GM23248 (cell line): ENCODE measurements around the gene TGFB1. TPM values are rescaled to one million over a fixed set of nuclear protein-coding genes. Genes with fewer than 3 reads are reported as not detected.
"Not testable (repeated sequence)": the region's sequence is repeated elsewhere in the genome, so short reads cannot be mapped to it uniquely, and the experiment has no call there.

Experiments used
- DNase-seq: peaks from one replicate; pipeline ENCODE4 v3.0.0-alpha.2; 2015
- H2AFZ ChIP-seq: fragments of 200-600 bp; sonication (generic); 2 replicates; pipeline ENCODE4 v1.6.1; 2016; ENCODE audit warnings: antibody characterized with exemption
- H3F3A ChIP-seq: fragments of 200-600 bp; sonication (generic); 2 replicates; pipeline ENCODE4 v1.6.1; 2016; ENCODE audit warnings: mild to moderate bottlenecking, antibody characterized with exemption, mixed run types; ENCODE audit not compliant: insufficient read depth
- H3K27ac ChIP-seq: fragments of 200-600 bp; sonication (generic); 2 replicates; pipeline ENCODE4 v1.5.1; 2016; ENCODE audit warnings: mild to moderate bottlenecking
- H3K27me3 ChIP-seq: fragments of 200-600 bp; sonication (generic); replicated peaks from 2 replicates; pipeline ENCODE4 v1.6.1; 2016; ENCODE audit warnings: mild to moderate bottlenecking; ENCODE audit not compliant: insufficient read depth
- H3K36me3 ChIP-seq: fragments of 200-600 bp; sonication (generic); 2 replicates; pipeline ENCODE4 v1.6.1; 2016; ENCODE audit warnings: low read depth, mild to moderate bottlenecking
- H3K4me1 ChIP-seq: fragments of 200-600 bp; sonication (generic); 2 replicates; pipeline ENCODE4 v1.6.1; 2016; ENCODE audit warnings: mild to moderate bottlenecking; ENCODE audit not compliant: insufficient read depth
- H3K4me2 ChIP-seq: fragments of 200-600 bp; sonication (generic); one replicate; pipeline ENCODE4 v1.6.1; 2016; ENCODE audit warnings: mild to moderate bottlenecking; ENCODE audit not compliant: unreplicated experiment
- H3K4me3 ChIP-seq: fragments of 200-600 bp; sonication (generic); 2 replicates; pipeline ENCODE4 v1.5.1; 2016; ENCODE audit warnings: mild to moderate bottlenecking
- H3K79me2 ChIP-seq: fragments of 200-600 bp; sonication (generic); 2 replicates; pipeline ENCODE4 v1.6.1; 2016; ENCODE audit warnings: mild to moderate bottlenecking; ENCODE audit not compliant: insufficient read depth
- H3K9ac ChIP-seq: fragments of 200-600 bp; sonication (generic); 2 replicates; pipeline ENCODE4 v1.6.1; 2016; ENCODE audit warnings: mild to moderate bottlenecking
- H3K9me2 ChIP-seq: fragments of 200-600 bp; sonication (generic); 2 replicates; pipeline ENCODE4 v1.6.1; 2016; ENCODE audit warnings: mixed run types, mild to moderate bottlenecking, moderate library complexity; ENCODE audit not compliant: insufficient read depth
- H3K9me3 ChIP-seq: fragments of 200-600 bp; sonication (generic); one replicate; pipeline ENCODE4 v1.6.1; 2017; ENCODE audit warnings: low read depth
- H4K20me1 ChIP-seq: fragments of 200-600 bp; sonication (generic); 2 replicates; pipeline ENCODE4 v1.6.0; 2016; ENCODE audit not compliant: insufficient read depth
- EZH2 ChIP-seq: fragments of 200-600 bp; sonication (generic); IDR thresholded peaks from 2 replicates; pipeline ENCODE4 v1.6.1; 2018; ENCODE audit warnings: antibody characterized with exemption, mild to moderate bottlenecking; ENCODE audit not compliant: insufficient read depth, poor library complexity, severe bottlenecking
- EZH2phosphoT487 ChIP-seq: fragments of 200-600 bp; sonication (generic); IDR thresholded peaks from 2 replicates; pipeline ENCODE4 v1.6.1; 2018; ENCODE audit warnings: antibody characterized with exemption, moderate library complexity, mild to moderate bottlenecking, low read depth; ENCODE audit not compliant: insufficient read depth
- whole genome bisulfite sequencing, 2 experiments: methylation state at CpG; one replicate each; pipeline ENCODE4 v1.1.6; 2015 to 2017; ENCODE audit warnings: low lambda C conversion rate in 2 of 2, low coverage in 1 of 2; ENCODE audit errors: missing lambda C conversion rate in 2 of 2; 5-methylcytosine and 5-hydroxymethylcytosine counted together
- in situ Hi-C: fragments of 300-500 bp; cut with MboI; formaldehyde crosslinking; loops from 2 replicates; pipeline ENCODE4 v1.15.0; 2020
- polyA plus RNA-seq: library from polyadenylated mRNA; unstranded; fragments of >200 nt; fragmentation: Nextera tagmentation; extraction: Ambion mirVana; gene quantifications from 2 replicates; pipeline ENCODE4 v1.2.1, GENCODE V29; 2016
- total RNA-seq: library from RNA; depleted of rRNA; stranded (reverse); fragments of >200 nt; shearing (Covaris generic); gene quantifications from 2 replicates; pipeline ENCODE4 v1.2.3, GENCODE V29; 2014

Gene TGFB1
- total and polyA plus RNA-seq, 2 experiments from 2014 or later = 12.4 to 21.4 TPM

GRCh38 chr19:41352279-41352608 lies 1.5 kb downstream of the TGFB1 start:
- Histone ChIP-seq H3K27ac (peak overlapping the region; percentile 66), H3F3A (no peaks in the 10 kb centered on the region), H3K27me3 (no peaks in the 10 kb centered on the region), H3K79me2 (peaks cover 60% of the 10 kb centered on the region), H4K20me1 (no peaks in the 10 kb centered on the region), H3K9me3 (no peaks in the 10 kb centered on the region), H3K4me1 (peaks cover 8% of the 10 kb centered on the region; the same call in 1 of the 2 replicates), H3K36me3 (peaks cover 6% of the 10 kb centered on the region), H3K4me2 (peak overlapping the region; percentile 76), H3K4me3 (peak overlapping the region; percentile 95), H3K9me2 (no peaks in the 10 kb centered on the region), H2AFZ (peak overlapping the region; percentile 4; the same call in 1 of the 2 replicates), H3K9ac (peak overlapping the region; percentile 87)
- DNase-seq = no peak
- WGBS, 2 experiments = 0 to 1% methylated on average over 10 to 12 of the region's 12 CpGs
- TF ChIP-seq EZH2 (no peak), EZH2phosphoT487 (no peak)
- in situ Hi-C loops = no loop called here

- in situ Hi-C loops = no loop called here
- Histone ChIP-seq H2AFZ (peak overlapping the region; percentile 39), H3K4me2 (peak overlapping the region; percentile 76), H3K36me3 (peaks cover 11% of the 10 kb centered on the region), H3K4me1 (peaks cover 8% of the 10 kb centered on the region; the same call in 1 of the 2 replicates), H3K27me3 (no peaks in the 10 kb centered on the region), H3K79me2 (peaks cover 67% of the 10 kb centered on the region), H3F3A (no peaks in the 10 kb centered on the region), H3K9me3 (no peaks in the 10 kb centered on the region), H3K4me3 (peak overlapping the region; percentile 95), H3K9ac (peak overlapping the region; percentile 87), H4K20me1 (no peaks in the 10 kb centered on the region), H3K27ac (peak overlapping the region; percentile 66), H3K9me2 (no peaks in the 10 kb centered on the region)
- DNase-seq = peak; percentile 84
- TF ChIP-seq EZH2 (no peak), EZH2phosphoT487 (no peak)
- WGBS, 2 experiments = 1 to 2% methylated on average over 43 to 57 of the region's 58 CpGs
Measured at GRCh38 chr19:41351339-41352245, 2.1 kb downstream of the TGFB1 start.

GRCh38 chr19:41350735-41351338 lies 2.9 kb downstream of the TGFB1 start:
- DNase-seq = peak; percentile 53
- peaks cover 8% of the 10 kb centered on the region; the same call in 1 of the 2 replicates for H3K4me1 ChIP-seq
- 4 to 6% methylated on average over 20 to 21 of the region's 22 CpGs for WGBS, 2 experiments
- no peak for TF ChIP-seq EZH2
- TF ChIP-seq EZH2phosphoT487 = no peak
- H3K36me3 ChIP-seq = peaks cover 12% of the 10 kb centered on the region
- H3K27me3 ChIP-seq = no peaks in the 10 kb centered on the region
- H2AFZ ChIP-seq = peak overlapping the region; percentile 39
- peak overlapping the region; percentile 66 for H3K27ac ChIP-seq
- H3K4me3 ChIP-seq = peak overlapping the region; percentile 95
- H3K9me3 ChIP-seq = no peaks in the 10 kb centered on the region
- H3K9me2 ChIP-seq = no peaks in the 10 kb centered on the region
- in situ Hi-C loops = no loop called here
- H3K9ac ChIP-seq = peak overlapping the region; percentile 87
- no peaks in the 10 kb centered on the region for H4K20me1 ChIP-seq
- H3K4me2 ChIP-seq = peak overlapping the region; percentile 76
- no peaks in the 10 kb centered on the region for H3F3A ChIP-seq
- peaks cover 74% of the 10 kb centered on the region for H3K79me2 ChIP-seq

GRCh38 chr19:41346916-41347315 lies 6.8 kb downstream of the TGFB1 start:
- in situ Hi-C loops, H3K9me3 ChIP-seq, H3K4me3 ChIP-seq, H4K20me1 ChIP-seq, DNase-seq, H3K27ac ChIP-seq, H3K27me3 ChIP-seq, H3K4me2 ChIP-seq, H3K9me2 ChIP-seq, H2AFZ ChIP-seq, H3F3A ChIP-seq, H3K9ac ChIP-seq, H3K4me1 ChIP-seq: not testable (repeated sequence)
- Histone ChIP-seq H3K79me2 (peaks cover 91% of the 10 kb centered on the region), H3K36me3 (peaks cover 31% of the 10 kb centered on the region)
- WGBS, 2 experiments = 95 to 98% methylated on average over 9 of the region's 9 CpGs
